CD4-positive, alpha-beta T cell treated with Interleukin-17A for 1 hour (primary cell): ENCODE results near the gene TRERF1.

Source experiments
- DNase-seq: peaks from one replicate; pipeline ENCODE4 v3.0.0-alpha.2; 2020

The TRERF1 gene

GRCh38 chr6:42390228-42390934, 61.3 kb downstream of the TRERF1 start:
- peak; percentile 75 for DNase-seq

GRCh38 chr6:42389736-42390135, 62.0 kb downstream of the TRERF1 start:
- no peak for DNase-seq

- no peak for DNase-seq
These were observed 63.7 kb downstream of the TRERF1 start for GRCh38 chr6:42388046-42388445.

- DNase-seq, result peak; percentile 78
These were observed 64.4 kb downstream of the TRERF1 start for GRCh38 chr6:42387336-42387735.

GRCh38 chr6:42385339-42385738, 66.4 kb downstream of the TRERF1 start:
- no peak for DNase-seq

GRCh38 chr6:42383421-42384205, 68.1 kb downstream of the TRERF1 start:
- DNase-seq, result no peak

- DNase-seq, result no peak
These were observed 69.9 kb downstream of the TRERF1 start for GRCh38 chr6:42381850-42382249.

GRCh38 chr6:42380228-42380979, 71.3 kb downstream of the TRERF1 start:
- no peak for DNase-seq

GRCh38 chr6:42378536-42378935, 73.2 kb downstream of the TRERF1 start:
- DNase-seq, result no peak

GRCh38 chr6:42378125-42378524, 73.6 kb downstream of the TRERF1 start:
- peak; percentile 47 for DNase-seq

- DNase-seq, result no peak
These were observed 76.6 kb downstream of the TRERF1 start for GRCh38 chr6:42375007-42375635.

- peak; percentile 35 for DNase-seq
These were observed 77.6 kb downstream of the TRERF1 start for GRCh38 chr6:42374018-42374669.

GRCh38 chr6:42372699-42373098, 79.0 kb downstream of the TRERF1 start:
- DNase-seq, result no peak

GRCh38 chr6:42370323-42370985, 81.3 kb downstream of the TRERF1 start:
- DNase-seq, result no peak

GRCh38 chr6:42369568-42369967, 82.2 kb downstream of the TRERF1 start:
- DNase-seq, result peak; percentile 58

- DNase-seq, result peak; percentile 52
These were observed 83.5 kb downstream of the TRERF1 start for GRCh38 chr6:42368181-42368580.

- DNase-seq, result peak; percentile 43
These were observed 84.2 kb downstream of the TRERF1 start for GRCh38 chr6:42367353-42368011.

GRCh38 chr6:42366999-42367352, 84.8 kb downstream of the TRERF1 start:
- DNase-seq, result no peak

- DNase-seq, result no peak
These were observed 85.6 kb downstream of the TRERF1 start for GRCh38 chr6:42366011-42366705.

GRCh38 chr6:42365021-42365420, 86.7 kb downstream of the TRERF1 start:
- DNase-seq, result no peak
